Cardiac muscle cell (in vitro differentiated cells and primary cell): ENCODE measurements around the gene HNRNPL. TPM values are rescaled to one million over a fixed set of nuclear protein-coding genes. Genes with fewer than 3 reads are reported as not detected.
A peak's percentile ranks its signal among the peaks of the same experiment; 100 is the strongest.
"Not testable (repeated sequence)": the region's sequence is repeated elsewhere in the genome, so short reads cannot be mapped to it uniquely, and the experiment has no call there.

Source experiments
- DNase-seq, 2 donors: peaks; one replicate each; pipeline versions ENCODE4 v3.0.0 to v3.0.0-alpha.2; 2010 to 2017; ENCODE audit warnings: low read depth in 1 of 2, low spot score in 1 of 2
- H3K27ac ChIP-seq: fragments of 200-600 bp; sonication (generic); 2 replicates; pipeline ENCODE4 v1.5.1; 2016
- H3K27me3 ChIP-seq: fragments of 200-600 bp; sonication (generic); 2 replicates; pipeline ENCODE4 v1.6.0; 2016; ENCODE audit warnings: control low read depth
- H3K36me3 ChIP-seq: fragments of 200-600 bp; sonication (generic); 2 replicates; pipeline ENCODE4 v1.5.1; 2016; ENCODE audit warnings: control low read depth
- H3K4me1 ChIP-seq: fragments of 200-600 bp; sonication (generic); 2 replicates; pipeline ENCODE4 v1.8.1; 2017; ENCODE audit warnings: low read depth, mild to moderate bottlenecking, mixed run types
- H3K4me3 ChIP-seq: fragments of 200-600 bp; sonication (generic); 2 replicates; pipeline ENCODE4 v1.5.1; 2016; ENCODE audit warnings: mild to moderate bottlenecking
- H3K9me3 ChIP-seq: fragments of 200-600 bp; sonication (generic); 2 replicates; pipeline ENCODE4 v1.5.1; 2017; ENCODE audit warnings: low read depth, mild to moderate bottlenecking, control low read depth
- polyA plus RNA-seq: library from polyadenylated mRNA; unstranded; fragments of >200 nt; fragmentation: Nextera tagmentation; extraction: Ambion mirVana; gene quantifications from 2 replicates; pipeline ENCODE4 v1.2.1, GENCODE V29; 2016
- total RNA-seq: library from RNA; depleted of rRNA; stranded (reverse); fragments of >200 nt; gene quantifications from 2 replicates; pipeline ENCODE4 v1.2.3, GENCODE V29; 2016
- TF ChIP-seq, protein P1 (sequence below): IDR thresholded peaks from 2 replicates; pipeline ENCODE4 v1.5.1; 2012; ENCODE audit warnings: low read depth, mild to moderate bottlenecking, low read length

The HNRNPL gene
- total and polyA plus RNA-seq, 2 experiments from 2014 or later, result 240 to 326 TPM

DNA sequence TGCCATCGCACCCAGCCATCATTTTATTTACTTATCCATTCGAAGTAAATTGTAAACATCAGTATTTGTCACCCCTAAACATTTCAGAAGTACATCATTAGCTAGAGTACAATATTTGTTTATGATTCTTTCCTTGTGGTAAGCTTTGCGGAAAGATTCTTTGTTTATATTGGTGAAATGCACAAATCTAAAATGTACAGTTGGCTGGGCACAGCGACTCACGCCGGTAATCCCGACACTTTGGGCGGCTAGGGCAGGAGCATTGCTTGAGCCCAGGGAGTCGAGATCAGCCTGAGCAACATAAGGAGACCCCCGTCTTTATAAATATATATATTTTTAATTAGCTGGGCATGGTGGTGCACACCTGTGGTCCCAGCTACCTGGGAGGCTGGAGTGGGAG is 50.7 kb downstream of the HNRNPL start:
- no peak for DNase-seq
- H3K4me3 ChIP-seq, result no peak overlapping the region
- no peaks in the 10 kb centered on the region for H3K4me1 ChIP-seq
- TF ChIP-seq, protein P1, sequence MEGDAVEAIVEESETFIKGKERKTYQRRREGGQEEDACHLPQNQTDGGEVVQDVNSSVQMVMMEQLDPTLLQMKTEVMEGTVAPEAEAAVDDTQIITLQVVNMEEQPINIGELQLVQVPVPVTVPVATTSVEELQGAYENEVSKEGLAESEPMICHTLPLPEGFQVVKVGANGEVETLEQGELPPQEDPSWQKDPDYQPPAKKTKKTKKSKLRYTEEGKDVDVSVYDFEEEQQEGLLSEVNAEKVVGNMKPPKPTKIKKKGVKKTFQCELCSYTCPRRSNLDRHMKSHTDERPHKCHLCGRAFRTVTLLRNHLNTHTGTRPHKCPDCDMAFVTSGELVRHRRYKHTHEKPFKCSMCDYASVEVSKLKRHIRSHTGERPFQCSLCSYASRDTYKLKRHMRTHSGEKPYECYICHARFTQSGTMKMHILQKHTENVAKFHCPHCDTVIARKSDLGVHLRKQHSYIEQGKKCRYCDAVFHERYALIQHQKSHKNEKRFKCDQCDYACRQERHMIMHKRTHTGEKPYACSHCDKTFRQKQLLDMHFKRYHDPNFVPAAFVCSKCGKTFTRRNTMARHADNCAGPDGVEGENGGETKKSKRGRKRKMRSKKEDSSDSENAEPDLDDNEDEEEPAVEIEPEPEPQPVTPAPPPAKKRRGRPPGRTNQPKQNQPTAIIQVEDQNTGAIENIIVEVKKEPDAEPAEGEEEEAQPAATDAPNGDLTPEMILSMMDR, result no peak
- H3K27me3 ChIP-seq, result no peaks in the 10 kb centered on the region
- no peaks in the 10 kb centered on the region for H3K36me3 ChIP-seq
- no peak overlapping the region for H3K27ac ChIP-seq
- no peaks in the 10 kb centered on the region for H3K9me3 ChIP-seq

GRCh38 chr19:38797781-38798180 is 52.0 kb downstream of the HNRNPL start:
- H3K27me3 ChIP-seq, H3K9me3 ChIP-seq, DNase-seq, H3K36me3 ChIP-seq, H3K4me3 ChIP-seq, H3K27ac ChIP-seq, H3K4me1 ChIP-seq: not testable (repeated sequence)

GRCh38 chr19:38796154-38796553 is 53.6 kb downstream of the HNRNPL start:
- no peaks in the 10 kb centered on the region for H3K36me3 ChIP-seq
- TF ChIP-seq, protein P1, result no peak
- H3K9me3 ChIP-seq, result no peaks in the 10 kb centered on the region
- H3K4me3 ChIP-seq, result no peak overlapping the region
- no peak overlapping the region for H3K27ac ChIP-seq
- H3K27me3 ChIP-seq, result no peaks in the 10 kb centered on the region
- DNase-seq, result no peak
- no peaks in the 10 kb centered on the region for H3K4me1 ChIP-seq

DNA sequence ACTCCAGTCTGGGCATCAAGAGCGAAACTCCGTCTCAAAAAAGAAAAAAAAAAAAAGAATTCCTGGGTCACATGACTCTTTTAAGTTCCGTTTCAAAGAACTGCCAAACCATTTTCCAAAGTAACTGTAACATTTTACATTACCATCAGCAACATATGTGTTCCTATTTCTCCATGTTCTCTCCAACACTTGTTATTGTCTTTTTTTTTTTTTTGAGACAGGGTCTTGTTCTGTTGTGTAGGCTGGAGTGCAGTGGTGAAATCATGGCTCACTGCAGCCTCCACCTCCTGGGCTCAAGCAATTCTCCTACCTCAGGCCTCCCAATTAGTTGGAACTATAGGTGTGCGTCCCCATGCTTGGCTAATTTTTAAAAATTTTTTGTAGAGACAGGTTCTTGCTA is 54.2 kb downstream of the HNRNPL start:
- H3K4me3 ChIP-seq, result no peak overlapping the region
- H3K27ac ChIP-seq, result no peak overlapping the region
- H3K9me3 ChIP-seq, result no peaks in the 10 kb centered on the region
- DNase-seq, result no peak
- H3K36me3 ChIP-seq, result no peaks in the 10 kb centered on the region
- TF ChIP-seq, protein P1, result no peak
- H3K27me3 ChIP-seq, result no peaks in the 10 kb centered on the region
- H3K4me1 ChIP-seq, result no peaks in the 10 kb centered on the region

GRCh38 chr19:38793671-38794070 is 56.1 kb downstream of the HNRNPL start:
- Histone ChIP-seq H3K27ac (no peak overlapping the region), H3K4me1 (no peaks in the 10 kb centered on the region), H3K9me3 (no peaks in the 10 kb centered on the region), H3K36me3 (no peaks in the 10 kb centered on the region), H3K4me3 (no peak overlapping the region), H3K27me3 (no peaks in the 10 kb centered on the region)
- no peak for DNase-seq
- TF ChIP-seq, protein P1, result no peak

- H3K4me3 ChIP-seq, result no peak overlapping the region
Measured at GRCh38 chr19:38793177-38793576, 56.6 kb downstream of the HNRNPL start.

More at GRCh38 chr19:38793177-38793576, 56.6 kb downstream of the HNRNPL start:
- no peaks in the 10 kb centered on the region for H3K9me3 ChIP-seq
- H3K4me1 ChIP-seq, result no peaks in the 10 kb centered on the region
- no peaks in the 10 kb centered on the region for H3K36me3 ChIP-seq
- peak in 1 of 2 donors; percentile 59 for DNase-seq
- TF ChIP-seq, protein P1, result no peak
- no peaks in the 10 kb centered on the region for H3K27me3 ChIP-seq
- H3K27ac ChIP-seq, result no peak overlapping the region
